ENCODE measurements around the gene SLC35G1.

SLC35G1 gene

DNA sequence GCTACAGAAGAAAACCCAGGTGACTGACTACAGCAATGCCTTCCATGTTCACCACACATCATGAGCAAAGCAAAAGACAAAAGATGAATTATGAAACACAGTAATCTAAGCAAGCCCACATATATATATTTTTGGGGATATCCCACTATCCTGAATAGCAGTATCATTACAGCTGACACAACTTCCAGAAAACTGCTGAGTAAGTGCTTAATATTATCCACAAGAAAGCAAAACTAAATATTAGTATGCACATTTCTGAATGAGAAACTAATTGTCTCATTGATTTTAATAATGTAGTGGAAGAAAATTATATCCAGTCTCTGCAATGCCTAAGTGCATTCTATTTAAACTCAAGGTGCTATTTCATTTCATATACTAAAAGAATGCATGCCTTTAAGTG, 14.5 kb upstream of the SLC35G1 start:
- DNase-seq (ENCODE audit: low spot score): no peak

DNA sequence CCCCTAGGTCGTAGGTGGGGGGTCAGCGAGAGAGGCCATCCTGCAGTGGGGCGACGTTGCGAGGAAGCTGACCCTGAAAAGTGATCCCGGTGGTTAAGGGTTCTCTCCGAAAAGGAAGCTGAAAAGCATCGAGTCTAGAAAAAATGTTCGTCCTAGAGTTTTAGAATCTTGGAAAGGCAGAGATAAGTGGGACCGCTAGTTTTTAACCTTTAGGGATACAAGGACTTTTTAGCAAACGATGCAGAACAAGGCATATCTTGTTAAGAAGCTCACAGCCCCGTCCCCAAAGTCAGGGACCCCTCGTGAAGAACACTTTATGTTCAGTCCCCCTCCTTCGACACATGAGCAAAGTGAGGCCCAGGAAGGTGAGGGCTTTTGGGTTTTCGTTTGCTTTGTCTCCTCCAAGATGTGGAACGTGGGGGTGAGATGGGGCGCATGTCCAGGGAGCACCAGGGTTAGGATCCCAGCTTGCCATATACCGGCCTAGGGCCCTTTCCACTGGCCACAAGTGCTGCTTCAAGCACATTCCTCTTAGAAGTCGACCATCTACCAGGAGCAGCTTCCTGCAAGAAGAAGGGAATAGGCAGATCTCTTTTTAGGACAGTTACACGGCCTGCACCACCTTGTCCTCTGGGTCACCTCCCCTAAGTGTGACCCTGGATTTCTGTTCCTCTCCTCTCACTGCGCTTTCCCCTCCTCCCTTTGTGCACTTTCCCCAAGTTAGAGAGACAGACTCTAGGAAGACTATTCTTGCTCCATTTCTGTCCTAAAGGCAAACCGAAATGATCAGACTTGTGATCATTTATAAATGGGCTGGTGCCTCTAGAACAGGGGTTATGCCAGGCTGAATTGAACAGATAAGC, 969 bp downstream of the SLC35G1 start:
- no peak for DNase-seq (ENCODE audit: low spot score)

DNA sequence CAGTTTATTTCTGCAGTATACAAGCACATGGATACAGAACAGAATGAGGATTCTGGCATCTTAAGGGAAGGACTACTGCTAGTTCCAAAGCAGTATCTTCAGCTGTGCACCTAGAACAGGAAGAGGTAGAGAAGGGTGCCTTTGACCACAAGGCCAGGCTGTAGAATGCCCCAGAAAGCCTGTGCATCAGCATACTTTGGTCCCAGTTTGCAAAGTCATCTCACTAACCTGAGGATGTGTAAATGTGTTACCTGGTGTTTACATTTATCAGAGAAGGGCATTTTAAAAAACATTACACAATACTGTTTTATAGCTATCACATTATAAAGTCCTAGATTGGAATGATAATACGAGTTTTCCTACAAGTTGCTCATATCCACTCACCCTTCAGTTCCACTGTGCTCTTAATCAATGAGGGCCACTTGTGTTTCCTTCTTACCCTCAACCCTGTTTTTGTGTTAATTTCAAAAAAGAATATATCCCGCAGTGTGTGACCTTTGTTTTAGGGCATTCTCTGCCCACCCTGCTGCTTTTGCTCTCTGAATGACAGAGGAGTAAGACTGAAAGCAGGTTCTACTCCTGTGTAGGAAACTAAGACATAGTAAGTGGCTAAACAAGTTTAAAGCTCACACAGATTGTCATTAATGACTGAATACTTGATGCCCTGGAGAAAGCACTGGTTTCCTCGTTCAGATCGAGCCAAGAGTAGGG, 3.4 kb downstream of the SLC35G1 start:
- no peak for DNase-seq (ENCODE audit: low spot score)

DNA sequence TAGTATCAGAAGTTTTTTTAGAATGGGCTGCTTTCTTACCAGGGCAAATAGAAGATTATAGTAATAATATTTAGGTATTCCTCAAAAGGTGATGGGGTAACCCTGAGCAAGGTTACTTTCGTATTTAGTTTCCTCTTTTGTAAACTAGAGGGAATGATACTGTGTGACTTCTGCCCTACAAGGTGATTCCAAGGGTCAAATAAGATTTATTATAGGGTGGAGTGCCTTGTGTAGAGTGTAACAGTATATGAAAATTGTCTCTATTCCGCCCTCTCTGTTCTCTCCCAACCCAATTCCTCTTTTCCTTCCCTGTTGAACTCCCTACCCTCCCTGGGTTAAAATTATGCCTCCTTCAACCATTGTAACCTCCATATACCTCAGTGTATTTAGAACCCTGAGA, 5.3 kb downstream of the SLC35G1 start:
- no peak for DNase-seq (ENCODE audit: low spot score)

DNA sequence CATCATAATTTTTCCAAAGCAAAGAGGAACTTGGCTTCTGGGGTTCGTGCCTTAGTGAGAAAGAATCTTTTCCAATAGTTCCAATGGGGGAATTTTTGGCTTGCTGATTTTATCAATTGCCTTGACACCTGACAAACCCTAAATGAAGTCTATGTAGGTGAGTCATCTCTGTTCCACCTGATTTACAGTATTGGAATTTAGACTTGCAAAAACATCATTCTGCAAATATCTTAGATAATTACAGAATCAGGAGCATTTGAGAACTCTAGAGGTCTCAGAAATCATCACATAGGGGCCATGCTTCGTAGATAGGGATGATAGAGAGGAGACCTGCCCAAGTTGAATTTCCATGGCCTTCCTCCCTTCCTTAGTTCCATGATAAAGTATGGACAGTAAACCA, 9.3 kb downstream of the SLC35G1 start:
- DNase-seq (ENCODE audit: low spot score): no peak

DNA sequence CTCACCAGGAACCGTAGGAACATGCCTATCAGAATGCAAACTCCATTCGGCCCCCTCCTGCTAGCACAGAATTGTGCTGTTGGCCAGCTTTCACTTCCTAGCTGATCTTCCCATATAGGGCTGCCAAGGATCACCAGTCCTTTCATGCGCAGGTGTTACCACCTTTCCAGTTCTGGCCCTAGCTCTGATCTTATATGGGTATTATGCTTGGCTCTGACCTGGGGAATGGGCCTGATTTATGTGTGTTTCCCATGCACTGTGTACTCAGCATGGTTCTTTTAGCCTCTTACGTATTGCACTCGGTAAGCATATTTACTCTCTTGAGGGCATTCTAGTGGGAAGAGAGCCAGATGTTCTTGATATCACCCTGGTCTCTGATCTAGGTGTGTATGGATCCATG, 11.1 kb downstream of the SLC35G1 start:
- no peak for DNase-seq (ENCODE audit: low spot score)

DNA sequence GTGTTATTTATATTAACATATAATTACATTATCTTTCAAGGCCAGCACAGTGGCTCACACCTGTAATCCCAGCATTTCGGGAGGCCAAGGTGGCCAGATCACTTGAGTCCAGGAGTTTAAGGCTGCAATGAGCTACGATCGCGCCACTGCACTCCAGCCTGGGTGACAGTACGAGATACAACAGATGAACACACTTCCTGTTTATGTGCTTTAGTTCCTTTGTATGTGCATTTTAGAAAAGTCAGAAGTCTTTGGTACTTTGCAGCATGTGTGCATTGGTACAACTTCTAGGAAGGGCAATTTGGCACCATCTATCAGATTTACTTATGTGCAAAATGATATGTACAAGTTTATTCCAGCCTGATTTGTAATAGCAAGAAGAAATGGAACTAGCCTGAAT, 13.3 kb downstream of the SLC35G1 start:
- no peak for DNase-seq (ENCODE audit: low spot score)

DNA sequence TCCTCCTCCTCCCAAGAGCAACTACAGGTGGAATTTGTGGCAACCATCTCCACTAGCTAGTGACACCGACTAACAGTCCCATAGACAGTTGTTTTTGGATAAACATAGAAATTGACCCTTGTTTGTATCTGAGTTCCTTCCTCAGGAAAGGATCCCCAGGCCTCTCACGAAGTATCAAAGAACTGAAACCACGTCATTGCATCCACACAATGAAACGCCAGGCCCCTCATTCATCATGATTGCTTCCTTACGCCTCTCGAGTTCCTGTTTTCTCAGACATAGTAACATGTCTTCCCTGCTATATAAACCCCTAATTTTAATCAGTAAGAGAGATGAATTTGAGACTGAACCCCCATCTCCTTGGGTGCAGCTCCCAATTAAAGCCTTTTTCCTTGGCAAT, 18.1 kb downstream of the SLC35G1 start:
- DNase-seq (ENCODE audit: low spot score): no peak

DNA sequence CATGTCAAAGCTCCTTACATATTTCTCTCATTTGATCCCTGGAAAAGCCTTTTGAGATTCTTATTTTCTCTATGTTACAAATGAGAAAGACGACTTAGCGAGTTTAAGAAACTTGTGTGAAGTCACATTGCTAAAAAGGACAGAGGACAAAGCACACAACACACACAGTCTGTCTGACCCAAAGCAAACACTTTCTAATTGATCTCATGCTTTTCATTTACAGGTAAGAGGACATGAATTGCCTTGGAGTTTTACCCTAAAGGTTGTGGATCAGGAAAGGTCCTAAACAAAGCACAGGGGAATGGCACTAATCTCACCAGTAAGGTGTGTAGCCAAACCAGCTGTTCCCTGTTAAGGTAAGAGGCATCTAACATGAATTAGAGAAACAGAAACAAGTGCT, 18.7 kb downstream of the SLC35G1 start:
- DNase-seq (ENCODE audit: low spot score): no peak

DNA sequence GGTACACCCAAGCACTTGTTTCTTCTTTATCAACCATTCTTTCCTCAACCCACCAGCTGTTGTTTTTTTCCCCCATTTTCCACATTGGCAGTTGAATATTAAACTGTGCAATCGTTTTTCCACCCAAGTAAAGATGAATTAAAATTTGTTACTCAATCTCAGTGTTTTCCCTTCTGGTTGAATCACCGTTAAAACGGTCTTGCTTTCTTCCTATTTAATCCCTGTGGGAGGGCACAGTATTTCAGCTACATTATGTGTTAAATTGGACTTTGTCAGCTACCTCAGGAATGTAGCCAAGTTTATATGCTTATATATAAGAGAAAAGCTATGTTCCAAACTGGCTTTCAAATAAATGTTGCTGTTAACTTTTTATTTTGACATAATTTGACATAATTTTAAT, 19.9 kb downstream of the SLC35G1 start:
- no peak for DNase-seq (ENCODE audit: low spot score)

DNA sequence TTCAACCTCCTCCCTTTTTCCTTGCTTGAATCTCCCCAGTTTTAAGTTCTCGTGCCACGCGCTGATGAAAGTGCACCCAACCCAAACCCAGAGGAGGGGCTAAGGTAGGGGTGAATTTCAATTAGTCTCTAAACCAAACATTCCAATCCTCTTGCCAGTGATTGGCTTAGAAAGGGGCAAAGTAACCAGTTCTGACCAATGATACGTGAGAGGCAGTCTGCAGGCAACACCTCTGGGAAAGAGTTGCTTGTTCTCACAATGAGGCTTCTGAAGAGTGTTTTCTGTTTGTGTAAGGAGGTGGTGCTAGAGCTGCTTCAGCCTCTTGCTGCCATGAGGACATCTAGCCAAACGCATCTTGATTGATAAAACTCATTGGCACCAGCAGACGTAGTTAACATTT, 21.8 kb downstream of the SLC35G1 start:
- DNase-seq (ENCODE audit: low spot score): no peak

DNA sequence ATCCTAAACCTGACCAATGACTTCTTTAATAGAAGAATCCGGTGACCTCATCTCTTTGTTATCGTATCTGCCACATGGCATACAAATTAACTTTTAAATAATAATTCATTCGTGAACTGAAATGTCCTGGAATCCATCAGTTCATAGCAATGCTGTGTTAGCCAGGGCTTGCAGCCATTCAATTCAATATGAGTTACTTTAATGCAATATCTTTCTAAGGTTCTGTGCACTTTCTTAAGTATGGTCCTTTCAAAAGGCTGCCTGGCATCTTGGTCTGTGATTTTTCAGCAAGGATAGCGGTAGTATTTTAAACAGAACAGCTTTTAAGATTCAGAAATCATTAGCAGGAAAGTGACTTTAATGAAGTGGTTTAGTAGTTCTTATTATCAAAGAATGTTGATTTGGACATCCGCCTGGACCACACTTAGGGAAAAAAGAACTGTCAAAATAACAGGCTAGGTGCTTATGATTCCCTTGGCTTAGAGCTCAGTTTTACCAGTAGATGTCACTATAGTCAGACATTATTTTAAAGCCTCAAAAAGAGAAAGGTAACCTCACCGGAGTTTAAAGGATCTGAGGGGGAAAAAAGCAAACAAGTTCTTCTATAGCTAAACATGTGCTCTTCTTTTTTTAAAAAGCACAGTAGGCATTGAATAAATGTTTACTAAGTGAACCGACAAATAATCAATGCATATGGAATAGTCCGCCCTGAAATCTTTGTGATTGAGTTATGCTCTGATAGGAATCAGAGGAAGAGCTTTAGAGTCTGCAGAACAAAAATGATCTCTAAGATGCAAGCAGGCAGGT, 22.7 kb downstream of the SLC35G1 start:
- no peak for DNase-seq (ENCODE audit: low spot score)

DNA sequence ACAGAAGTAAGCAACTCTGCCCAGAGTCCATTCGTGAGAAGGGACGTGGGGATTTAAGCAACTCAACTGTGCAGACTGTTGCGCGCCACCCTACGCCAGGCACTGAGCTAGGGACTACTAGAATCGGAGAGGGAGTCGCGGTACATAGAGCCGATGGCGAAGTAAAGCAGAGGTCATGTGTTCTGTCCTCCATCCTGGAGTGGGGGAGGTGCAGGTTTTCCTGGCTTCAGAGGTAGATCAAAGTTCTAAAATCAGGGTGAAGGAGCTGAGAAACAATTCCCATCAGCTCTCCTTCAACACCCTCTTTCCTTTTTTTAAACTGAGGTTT, 23.2 kb downstream of the SLC35G1 start:
- no peak for DNase-seq (ENCODE audit: low spot score)

DNA sequence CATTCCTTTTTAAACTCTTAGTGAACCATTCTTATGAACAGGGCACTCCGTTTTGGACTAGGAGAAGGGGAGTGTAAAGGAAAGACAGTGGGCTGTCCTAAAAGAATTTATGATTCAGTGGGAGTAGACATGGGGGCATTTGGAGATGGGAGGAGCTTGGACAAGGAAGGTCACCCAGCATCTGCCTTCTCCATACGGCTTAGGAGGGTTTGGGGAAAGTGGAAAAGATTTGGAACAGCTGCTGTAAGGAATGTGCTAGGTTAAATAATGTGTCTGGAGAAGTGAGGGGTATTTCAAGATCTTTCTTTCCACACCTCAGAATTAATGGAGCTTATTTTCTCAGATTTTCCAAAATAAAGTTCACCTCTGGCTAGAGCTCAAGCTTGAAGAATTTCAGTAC, 24.0 kb downstream of the SLC35G1 start:
- DNase-seq (ENCODE audit: low spot score): no peak

DNA sequence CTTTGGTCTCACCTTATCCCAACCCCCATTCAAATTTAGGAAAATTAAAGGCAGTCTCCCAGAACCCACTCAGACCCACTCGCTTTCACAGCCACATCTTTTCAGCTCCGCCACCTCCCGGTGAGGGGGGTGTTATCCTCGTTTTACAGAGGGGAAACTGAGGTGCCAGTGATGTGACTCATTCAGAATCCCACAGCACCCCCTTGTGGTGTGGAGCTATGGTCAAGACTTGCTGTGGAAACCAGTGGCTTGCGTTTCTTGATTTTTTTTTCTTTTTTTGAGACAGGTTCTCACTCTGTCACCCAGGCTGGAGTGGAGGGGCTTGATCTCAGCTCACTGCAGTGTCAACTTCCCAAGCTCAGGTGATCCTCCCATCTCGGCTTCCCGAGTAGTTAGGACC, 27.6 kb downstream of the SLC35G1 start:
- no peak for DNase-seq (ENCODE audit: low spot score)

DNA sequence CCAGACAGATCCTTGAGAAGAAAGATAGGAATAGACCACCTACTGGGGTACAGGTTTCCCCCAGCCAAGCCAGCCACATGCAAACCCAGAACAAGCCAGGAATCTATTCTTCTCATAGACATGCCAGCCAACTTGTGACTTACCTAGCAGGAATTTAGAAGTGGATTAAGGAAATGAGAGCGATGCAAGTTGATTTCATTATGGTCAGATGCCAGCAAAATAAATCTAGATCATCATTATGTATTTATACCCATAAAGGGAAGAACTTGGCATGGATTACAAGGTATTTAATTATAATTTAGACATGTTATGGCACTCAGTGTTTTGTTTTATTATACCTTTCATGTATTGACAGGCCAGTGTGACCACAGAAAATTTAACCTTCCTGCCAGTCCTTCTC, 32.8 kb downstream of the SLC35G1 start:
- no peak for DNase-seq (ENCODE audit: low spot score)

DNA sequence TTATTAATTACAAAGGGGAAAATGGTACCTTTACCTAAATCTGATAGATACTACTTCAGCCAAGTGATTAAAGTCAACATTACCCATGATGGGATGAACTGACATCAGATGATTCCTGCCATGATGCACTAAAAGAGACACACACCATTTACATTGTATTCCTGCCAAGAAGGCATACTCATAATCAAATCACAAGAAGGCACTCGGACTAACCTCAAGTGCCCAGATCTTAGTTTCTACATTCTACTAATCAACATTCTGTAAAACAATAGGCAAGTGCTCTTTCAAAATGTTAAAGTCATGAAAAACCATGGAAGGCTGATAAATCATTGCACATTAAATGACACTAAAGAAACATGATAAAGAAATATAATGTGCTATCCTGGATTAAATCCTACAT, 44.4 kb downstream of the SLC35G1 start:
- DNase-seq (ENCODE audit: low spot score): no peak

DNA sequence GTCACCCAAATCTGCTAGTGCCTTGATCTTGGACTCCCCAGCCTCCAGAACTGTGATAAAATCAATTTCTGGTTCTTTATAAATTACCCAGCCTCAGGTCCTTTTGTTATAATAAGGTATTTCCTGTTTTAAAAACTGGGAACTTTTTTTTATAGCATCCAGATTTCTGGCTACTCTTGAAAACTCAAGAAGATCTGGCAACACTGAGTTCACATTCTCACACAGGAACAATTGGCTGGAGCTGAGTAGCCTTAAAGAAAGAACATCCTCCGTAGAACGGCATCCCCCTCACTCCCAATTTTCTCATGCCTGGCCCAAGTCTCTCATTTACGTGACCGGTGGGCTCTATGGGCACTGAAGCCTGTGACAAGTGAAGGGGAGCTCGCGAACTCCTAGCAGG, 47.1 kb downstream of the SLC35G1 start:
- no peak for DNase-seq (ENCODE audit: low spot score)

DNA sequence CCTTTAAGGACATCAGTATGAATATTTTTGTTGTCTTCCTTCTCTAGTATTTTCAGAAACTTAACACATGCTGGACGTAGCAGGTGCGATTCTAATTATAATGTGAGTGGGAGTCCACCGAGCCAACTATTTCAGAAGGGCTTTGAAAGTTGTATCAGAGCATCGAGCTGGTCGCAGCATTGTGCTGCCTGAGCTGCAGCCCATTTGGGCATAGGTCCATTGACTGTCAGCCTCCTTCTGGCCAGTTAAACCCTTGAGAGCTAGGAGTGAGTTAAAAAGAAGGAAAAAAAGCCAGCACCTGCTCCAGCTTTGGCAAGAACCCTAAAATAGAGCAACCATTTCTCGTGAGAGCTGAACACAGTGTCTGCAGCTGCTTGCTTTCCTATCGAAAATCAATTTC, 47.8 kb downstream of the SLC35G1 start:
- no peak for DNase-seq (ENCODE audit: low spot score)

DNA sequence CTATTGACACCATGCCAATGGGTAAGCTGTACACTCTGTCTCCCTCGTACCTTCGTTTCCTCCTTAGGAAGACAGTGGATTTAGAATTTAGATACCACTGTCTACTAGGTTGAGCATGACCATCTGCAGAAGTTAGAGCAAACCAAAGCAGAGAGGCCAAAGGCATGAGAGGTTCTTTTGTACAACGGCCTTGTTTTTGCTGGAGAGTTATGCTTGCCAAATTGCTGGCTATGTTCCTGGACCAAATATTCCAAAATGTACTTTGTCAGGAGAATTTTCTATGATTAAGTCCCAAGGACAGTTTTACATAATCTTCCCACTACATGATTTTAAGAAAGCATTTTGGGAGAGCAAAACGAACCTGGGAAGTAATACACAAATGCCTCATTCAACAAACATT, 52.0 kb downstream of the SLC35G1 start:
- DNase-seq (ENCODE audit: low spot score): no peak

DNA sequence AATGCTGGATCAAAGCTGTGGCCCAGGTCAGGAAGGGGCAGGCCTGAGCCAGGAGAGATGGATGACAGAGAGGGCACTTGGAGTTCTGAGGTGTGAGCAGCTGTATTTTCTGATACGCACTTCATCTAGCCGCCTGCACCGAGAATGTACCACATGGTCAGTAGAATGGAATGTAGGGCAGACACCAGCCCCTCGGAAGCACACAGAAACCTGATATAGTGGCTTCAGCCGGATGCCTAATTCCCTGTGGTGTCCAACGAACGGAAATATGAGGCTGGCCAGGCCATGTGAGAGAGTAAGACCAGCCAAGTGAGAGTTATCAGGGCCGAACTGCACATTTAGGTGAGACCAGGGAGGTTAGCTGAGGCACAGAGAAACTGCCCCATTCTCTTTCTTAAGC, 53.3 kb downstream of the SLC35G1 start:
- DNase-seq (ENCODE audit: low spot score): no peak

DNA sequence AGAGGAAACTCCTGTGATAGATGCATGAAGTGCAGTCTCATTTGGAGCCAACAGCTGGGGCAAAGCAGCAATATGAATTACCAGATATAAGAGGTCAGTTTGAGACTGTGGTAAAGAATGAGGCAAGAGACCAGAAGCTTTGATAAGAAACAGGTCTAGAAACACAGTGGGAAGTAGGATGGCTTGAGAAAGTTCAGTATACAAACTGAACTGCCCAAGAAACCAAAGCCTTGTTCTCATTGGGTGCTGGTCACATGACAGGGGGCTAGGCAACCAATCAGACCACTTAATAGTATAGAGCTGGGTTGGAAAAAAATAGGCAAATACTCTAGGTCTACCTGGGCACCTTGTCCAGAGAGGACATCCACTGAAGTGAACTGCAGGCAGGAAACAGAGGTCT, 53.7 kb downstream of the SLC35G1 start:
- DNase-seq (ENCODE audit: low spot score): no peak

DNA sequence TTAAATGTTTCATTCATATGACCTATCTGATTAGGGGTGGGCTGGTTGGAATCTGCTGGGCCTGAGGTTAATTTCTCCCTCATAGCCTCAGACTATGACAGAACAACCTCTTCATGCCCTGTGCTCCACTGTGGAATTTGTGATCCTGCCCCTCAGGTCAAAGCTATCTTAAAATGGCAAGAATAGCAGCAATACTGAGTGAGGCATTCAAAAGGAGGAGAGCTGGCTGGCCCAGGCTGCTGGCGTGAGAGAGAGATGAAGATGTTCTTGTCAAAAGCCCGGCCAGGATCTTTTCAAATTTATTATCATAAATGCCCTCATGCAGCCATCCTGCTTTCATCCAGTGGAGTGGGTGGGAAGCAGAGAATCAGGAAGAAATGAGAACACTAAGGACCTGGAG, 58.1 kb downstream of the SLC35G1 start:
- DNase-seq (ENCODE audit: low spot score): no peak

Data from ecto neural progenitor cell (in vitro differentiated cells).